ENCODE data around the gene PRR33. TPM values are rescaled to one million over a fixed set of nuclear protein-coding genes. Genes with fewer than 3 reads are reported as not detected.

Gene PRR33
- total and polyA plus RNA-seq, 2 donors (not counting 3 experiments of a cell fraction or from before 2014, with no cell fraction given), result not detected

- BruUV-seq (replicated peaks), result no TSS peak
- TF ChIP-seq, protein P1, sequence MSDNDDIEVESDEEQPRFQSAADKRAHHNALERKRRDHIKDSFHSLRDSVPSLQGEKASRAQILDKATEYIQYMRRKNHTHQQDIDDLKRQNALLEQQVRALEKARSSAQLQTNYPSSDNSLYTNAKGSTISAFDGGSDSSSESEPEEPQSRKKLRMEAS (IDR thresholded peaks at IDR 0.05; ENCODE audit: insufficient read depth, insufficient read length), result no peak
- TF ChIP-seq POLR2A (IDR thresholded peaks at IDR 0.05; ENCODE audit: low read depth, low read length) (no peak), GATA2 (IDR thresholded peaks at IDR 0.05; ENCODE audit: insufficient read depth, insufficient read length, low read depth, low read length) (no peak), FOS (IDR thresholded peaks at IDR 0.05; ENCODE audit: borderline replicate concordance, insufficient read depth, low read length) (no peak), MYC (IDR thresholded peaks at IDR 0.05; ENCODE audit: low read depth, low read length) (no peak), POLR2AphosphoS5 (IDR thresholded peaks at IDR 0.05; ENCODE audit: insufficient read depth, low read depth, low read length) (no peak), EZH2 (IDR thresholded peaks at IDR 0.05; ENCODE audit: borderline replicate concordance, low read depth, low read length, severe bottlenecking) (no peak), JUN (IDR thresholded peaks at IDR 0.05; ENCODE audit: borderline replicate concordance, insufficient read depth, insufficient read length, low read depth) (no peak)
- TF ChIP-seq, protein P2, sequence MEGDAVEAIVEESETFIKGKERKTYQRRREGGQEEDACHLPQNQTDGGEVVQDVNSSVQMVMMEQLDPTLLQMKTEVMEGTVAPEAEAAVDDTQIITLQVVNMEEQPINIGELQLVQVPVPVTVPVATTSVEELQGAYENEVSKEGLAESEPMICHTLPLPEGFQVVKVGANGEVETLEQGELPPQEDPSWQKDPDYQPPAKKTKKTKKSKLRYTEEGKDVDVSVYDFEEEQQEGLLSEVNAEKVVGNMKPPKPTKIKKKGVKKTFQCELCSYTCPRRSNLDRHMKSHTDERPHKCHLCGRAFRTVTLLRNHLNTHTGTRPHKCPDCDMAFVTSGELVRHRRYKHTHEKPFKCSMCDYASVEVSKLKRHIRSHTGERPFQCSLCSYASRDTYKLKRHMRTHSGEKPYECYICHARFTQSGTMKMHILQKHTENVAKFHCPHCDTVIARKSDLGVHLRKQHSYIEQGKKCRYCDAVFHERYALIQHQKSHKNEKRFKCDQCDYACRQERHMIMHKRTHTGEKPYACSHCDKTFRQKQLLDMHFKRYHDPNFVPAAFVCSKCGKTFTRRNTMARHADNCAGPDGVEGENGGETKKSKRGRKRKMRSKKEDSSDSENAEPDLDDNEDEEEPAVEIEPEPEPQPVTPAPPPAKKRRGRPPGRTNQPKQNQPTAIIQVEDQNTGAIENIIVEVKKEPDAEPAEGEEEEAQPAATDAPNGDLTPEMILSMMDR (IDR thresholded peaks at IDR 0.05; ENCODE audit: extremely low read depth in 1 of 2, insufficient read depth in 1 of 2, low read depth in 1 of 2, low read length in 2 of 2), result no peak
- Histone ChIP-seq H2AFZ (ENCODE audit: low read depth, low read length) (no peak overlapping the region), H3K9me1 (replicated peaks; ENCODE audit: control insufficient read depth, extremely low read depth, insufficient read depth, low read length) (no peaks in the 10 kb centered on the region), H3K4me3 (replicated peaks in 1 of 3; ENCODE audit: insufficient read depth in 1 of 3, low read depth in 1 of 3, low read length in 3 of 3) (no peak overlapping the region), H3K9me3 (replicated peaks; ENCODE audit: control insufficient read depth, insufficient read depth, low read length) (no peaks in the 10 kb centered on the region), H3K4me1 (ENCODE audit: control insufficient read depth, extremely low read depth, insufficient read depth, low read length) (no peaks in the 10 kb centered on the region), H3K36me3 (ENCODE audit: control insufficient read depth in 2 of 2, extremely low read depth in 1 of 2, insufficient read depth in 2 of 2, low read length in 2 of 2) (no peaks in the 10 kb centered on the region), H3K79me2 (ENCODE audit: control insufficient read depth, insufficient read depth, low read length) (no peaks in the 10 kb centered on the region), H3K9ac (replicated peaks; ENCODE audit: extremely low read depth, insufficient read depth, low read length) (no peak overlapping the region), H3K4me2 (ENCODE audit: insufficient read depth, low read length) (no peak overlapping the region), H4K20me1 (replicated peaks; ENCODE audit: control insufficient read depth, extremely low read depth, insufficient read depth, low read length) (no peaks in the 10 kb centered on the region), H3K27ac (ENCODE audit: insufficient read depth, low read depth, low read length) (no peak overlapping the region), H3K27me3 (ENCODE audit: control insufficient read depth in 2 of 2, insufficient read depth in 2 of 2, low read length in 2 of 2) (peaks cover 17 to 23% of the 10 kb centered on the region in 2 experiments)
- FAIRE-seq (no peak), DNase-seq (ENCODE audit: low read depth, low spot score) (peak; percentile 46)
- dilution Hi-C loops (cut with MboI; ENCODE audit: extremely low pct_ligation_motif_present, low sequenced_read_pairs), result no loop called here
- ChIA-PET POLR2A (no interaction called here), CTCF (interaction anchor here (0.7 to 3.7 kb wide), 3 partner anchors 17 to 257 kb away, joined by 3 to 21 read pairs (median 3); no protein-coding TSS in a partner anchor)
- intact Hi-C loops (cut with micrococcal nuclease), result no loop called here
Observed at GRCh38 chr11:1899686-1900085, 8.0 kb upstream of the PRR33 start.
